Activated gamma-delta T cell (primary cell): ENCODE data around the gene KLK8.

Experiments used
- DNase-seq: peaks from one replicate; lab custom pipeline; 2025; lab: John Stamatoyannopoulos, UW
- total RNA-seq, 2 donors: gene quantifications; one replicate each; lab custom pipeline; 2026; lab: John Stamatoyannopoulos, UW

Gene KLK8
- 0 reads per million in 2 donors for total RNA-seq

- no peak for DNase-seq
Measured at GRCh38 chr19:51001515-51001914, at the start of gene KLK8. Gene KLK8 (minus strand): TSS chr19:51001604. CDS start chr19:51001167, 437 bp downstream.

GRCh38 chr19:51047031-51047335 lies 45.6 kb upstream of the KLK8 start:
- DNase-seq: no peak

GRCh38 chr19:51044327-51044726 lies 42.9 kb upstream of the KLK8 start:
- DNase-seq: no peak

GRCh38 chr19:51043497-51043896 lies 42.1 kb upstream of the KLK8 start:
- no peak for DNase-seq

GRCh38 chr19:51040151-51040550 lies 38.7 kb upstream of the KLK8 start:
- DNase-seq: no peak

- DNase-seq: no peak
Measured at GRCh38 chr19:51036519-51036918, 35.1 kb upstream of the KLK8 start.

- DNase-seq: no peak
Measured at GRCh38 chr19:51034704-51035103, 33.3 kb upstream of the KLK8 start, which contains the start of gene KLK12. Gene KLK12 (minus strand): TSS chr19:51035002. CDS start chr19:51034621, 381 bp downstream.

GRCh38 chr19:51031880-51032225 lies 30.4 kb upstream of the KLK8 start:
- no peak for DNase-seq

GRCh38 chr19:51031220-51031879 lies 29.9 kb upstream of the KLK8 start:
- DNase-seq: no peak

GRCh38 chr19:51030631-51031030 lies 29.2 kb upstream of the KLK8 start:
- DNase-seq: no peak

GRCh38 chr19:51029718-51030117 lies 28.3 kb upstream of the KLK8 start:
- DNase-seq: no peak

- no peak for DNase-seq
Measured at GRCh38 chr19:51027873-51028272, 26.5 kb upstream of the KLK8 start.

- no peak for DNase-seq
Measured at GRCh38 chr19:51027126-51027806, 25.9 kb upstream of the KLK8 start.

GRCh38 chr19:51026554-51026831 lies 25.1 kb upstream of the KLK8 start, which contains the start of gene KLK11:
Gene KLK11 (minus strand): TSS chr19:51026616. CDS start chr19:51025631, 985 bp downstream.
- no peak for DNase-seq

- DNase-seq: no peak
Measured at GRCh38 chr19:51025809-51026553, 24.6 kb upstream of the KLK8 start.

- no peak for DNase-seq
Measured at GRCh38 chr19:51025401-51025800, 24.0 kb upstream of the KLK8 start.

GRCh38 chr19:51024924-51025323 lies 23.5 kb upstream of the KLK8 start:
- no peak for DNase-seq

GRCh38 chr19:51023946-51024345 lies 22.5 kb upstream of the KLK8 start:
- DNase-seq: no peak

- DNase-seq: no peak
Measured at GRCh38 chr19:51022526-51022925, 21.1 kb upstream of the KLK8 start.

- no peak for DNase-seq
Measured at GRCh38 chr19:51020988-51021651, 19.7 kb upstream of the KLK8 start.

GRCh38 chr19:51019544-51019925 lies 18.1 kb upstream of the KLK8 start, which contains the start of gene KLK10:
Gene KLK10 (minus strand): TSS chr19:51019709. CDS start chr19:51019130, 579 bp downstream.
- no peak for DNase-seq

- DNase-seq: no peak
Measured at GRCh38 chr19:51018745-51019543, 17.5 kb upstream of the KLK8 start.
